Nephron progenitor cell (in vitro differentiated cells): ENCODE measurements around the gene C2orf81.

ENCODE experiments used
- DNase-seq: peaks from one replicate; pipeline ENCODE4 v3.0.0; 2021
- H3K27ac Mint-ChIP-seq: 2 replicates; pipeline ENCODE4 v1.8.0; 2021; ENCODE audit warnings: mild to moderate bottlenecking, moderate library complexity, mixed read lengths
- H3K27me3 Mint-ChIP-seq: 2 replicates; pipeline ENCODE4 v1.8.0; 2021; ENCODE audit warnings: mild to moderate bottlenecking, low read depth, mixed read lengths; ENCODE audit not compliant: poor library complexity
- H3K36me3 Mint-ChIP-seq: 2 replicates; pipeline ENCODE4 v1.8.0; 2021; ENCODE audit warnings: low read depth, mixed read lengths
- H3K4me1 Mint-ChIP-seq: 2 replicates; pipeline ENCODE4 v1.8.0; 2021; ENCODE audit warnings: mixed read lengths
- H3K4me3 Mint-ChIP-seq: 2 replicates; pipeline ENCODE4 v1.8.0; 2021; ENCODE audit warnings: mild to moderate bottlenecking, moderate library complexity, mixed read lengths
- H3K9me3 Mint-ChIP-seq: 2 replicates; pipeline ENCODE4 v1.8.0; 2021; ENCODE audit warnings: mild to moderate bottlenecking, moderate library complexity, mixed read lengths
- CTCF ChIP-seq: fragments of 200-600 bp; sonication (generic); IDR thresholded peaks from 2 replicates; pipeline ENCODE4 v1.5.0; 2021; ENCODE audit warnings: antibody characterized with exemption

C2orf81 gene

GRCh38 chr2:74379851-74380789 is 41.3 kb downstream of the C2orf81 start, which contains the start of gene DCTN1:
Gene DCTN1 (minus strand): TSS chr2:74380311. CDS start chr2:74380037, 274 bp downstream.
- TF ChIP-seq CTCF = no peak
- peaks cover 30% of the 10 kb centered on the region for H3K36me3 Mint-ChIP-seq
- H3K27me3 Mint-ChIP-seq = no peaks in the 10 kb centered on the region
- peaks cover 45% of the 10 kb centered on the region for H3K4me1 Mint-ChIP-seq
- H3K9me3 Mint-ChIP-seq = no peaks in the 10 kb centered on the region
- peak within 1 kb of the TSS; percentile 71 for H3K27ac Mint-ChIP-seq
- H3K4me3 Mint-ChIP-seq = peak within 1 kb of the TSS; percentile 76
- DNase-seq = peak; percentile 50

GRCh38 chr2:74378007-74378406 is 43.4 kb downstream of the C2orf81 start:
- Mint-ChIP-seq H3K4me3 (no peak overlapping the region), H3K27me3 (no peaks in the 10 kb centered on the region), H3K27ac (no peak overlapping the region), H3K36me3 (peaks cover 22% of the 10 kb centered on the region), H3K4me1 (peaks cover 67% of the 10 kb centered on the region), H3K9me3 (no peaks in the 10 kb centered on the region)
- no peak for DNase-seq
- TF ChIP-seq CTCF = no peak

GRCh38 chr2:74375838-74376237 is 45.6 kb downstream of the C2orf81 start:
- no peak for DNase-seq
- no peak for TF ChIP-seq CTCF

GRCh38 chr2:74374509-74375205 is 46.8 kb downstream of the C2orf81 start:
- TF ChIP-seq CTCF = no peak
- Mint-ChIP-seq H3K9me3 (no peaks in the 10 kb centered on the region), H3K4me3 (peak overlapping the region; percentile 89), H3K27me3 (no peaks in the 10 kb centered on the region), H3K27ac (peak overlapping the region; percentile 80), H3K4me1 (peaks cover 56% of the 10 kb centered on the region), H3K36me3 (peaks cover 34% of the 10 kb centered on the region)
- DNase-seq = peak; percentile 80

More at GRCh38 chr2:74375838-74376237, 45.6 kb downstream of the C2orf81 start:
- Mint-ChIP-seq H3K9me3 (no peaks in the 10 kb centered on the region), H3K36me3 (peaks cover 23% of the 10 kb centered on the region), H3K27me3 (no peaks in the 10 kb centered on the region), H3K4me3 (no peak overlapping the region), H3K4me1 (peaks cover 68% of the 10 kb centered on the region), H3K27ac (peak overlapping the region; percentile 65)

- no peak for TF ChIP-seq CTCF
- peak overlapping the region; percentile 80 for H3K27ac Mint-ChIP-seq
- no peak for DNase-seq
- H3K36me3 Mint-ChIP-seq = peaks cover 41% of the 10 kb centered on the region
- H3K9me3 Mint-ChIP-seq = no peaks in the 10 kb centered on the region
- H3K4me3 Mint-ChIP-seq = peak overlapping the region; percentile 89
- H3K27me3 Mint-ChIP-seq = no peaks in the 10 kb centered on the region
- H3K4me1 Mint-ChIP-seq = peaks cover 50% of the 10 kb centered on the region
These were observed 47.4 kb downstream of the C2orf81 start for GRCh38 chr2:74373985-74374384.
